ENCODE data around the gene SEMA3C. TPM values are rescaled to one million over a fixed set of nuclear protein-coding genes. Genes with fewer than 3 reads are reported as not detected.

Gene SEMA3C
- total and polyA plus RNA-seq, 2 donors (not counting 3 experiments of a cell fraction or from before 2014, with no cell fraction given): 0.01 to 0.09 TPM

DNA sequence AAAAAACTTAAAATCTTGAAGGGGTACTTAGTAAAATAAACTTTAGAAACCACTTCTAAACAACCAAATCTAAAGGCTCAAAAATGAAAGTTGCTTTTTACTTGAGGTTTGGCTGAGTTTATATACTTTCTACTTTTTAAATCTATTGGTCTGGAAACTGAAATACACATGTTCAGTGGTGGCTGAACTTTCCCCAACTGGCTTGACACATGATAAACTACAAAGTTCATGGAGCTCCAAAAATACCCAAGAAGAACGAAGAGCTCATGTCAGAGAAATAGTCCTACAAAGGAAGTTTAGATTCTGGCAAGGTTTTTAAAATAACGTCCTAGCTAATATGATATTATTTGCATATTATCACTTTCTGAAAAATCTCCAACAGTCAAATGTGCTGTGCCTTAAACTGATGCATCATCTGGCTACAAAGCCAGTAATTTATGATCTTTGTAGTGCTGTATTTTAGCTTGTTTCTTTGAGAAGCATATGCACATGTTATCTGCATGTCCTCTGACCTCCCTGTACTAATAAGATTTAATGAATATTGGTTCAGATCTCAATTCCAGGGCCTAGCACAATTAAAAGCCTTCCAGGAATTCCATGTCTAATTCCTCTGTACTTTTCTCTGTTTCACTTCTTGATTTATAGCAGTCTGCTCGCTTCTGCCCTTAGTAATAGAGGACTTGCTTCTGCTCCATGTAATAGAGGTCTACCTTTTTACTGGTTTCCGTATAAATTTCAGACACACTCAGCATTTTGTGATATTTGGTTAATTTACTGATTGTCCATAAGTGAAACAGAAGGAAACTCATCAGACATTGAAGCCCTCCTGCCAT, 28.2 kb downstream of the SEMA3C start:
- ChIA-PET POLR2A (no interaction called here), CTCF (interaction anchor here (1.9 kb wide), 1 partner anchor 9 kb away, joined by 5 read pairs; no protein-coding TSS in a partner anchor)
- H3K4me2 ChIP-seq (ENCODE audit: insufficient read depth, low read length): no peak overlapping the region
- H3K9me1 ChIP-seq (replicated peaks; ENCODE audit: control insufficient read depth, extremely low read depth, insufficient read depth, low read length): no peaks in the 10 kb centered on the region
- no peak for FAIRE-seq
- intact Hi-C loops (cut with micrococcal nuclease) (no loop called here), dilution Hi-C loops (cut with MboI; ENCODE audit: extremely low pct_ligation_motif_present, low sequenced_read_pairs) (no loop called here)
- H3K9ac ChIP-seq (replicated peaks; ENCODE audit: extremely low read depth, insufficient read depth, low read length): no peak overlapping the region
- DNase-seq (ENCODE audit: low read depth, low spot score): no peak
- H3K27me3 ChIP-seq (ENCODE audit: control insufficient read depth in 2 of 2, insufficient read depth in 2 of 2, low read length in 2 of 2): no peaks in the 10 kb centered on the region
- H3K27ac ChIP-seq (ENCODE audit: insufficient read depth, low read depth, low read length): no peak overlapping the region
- no peaks in the 10 kb centered on the region for H4K20me1 ChIP-seq (replicated peaks; ENCODE audit: control insufficient read depth, extremely low read depth, insufficient read depth, low read length)
- no peak overlapping the region for H2AFZ ChIP-seq (ENCODE audit: low read depth, low read length)
- no peaks in the 10 kb centered on the region for H3K36me3 ChIP-seq (ENCODE audit: control insufficient read depth in 2 of 2, extremely low read depth in 1 of 2, insufficient read depth in 2 of 2, low read length in 2 of 2)
- H3K79me2 ChIP-seq (ENCODE audit: control insufficient read depth, insufficient read depth, low read length): no peaks in the 10 kb centered on the region
- no peaks in the 10 kb centered on the region for H3K4me1 ChIP-seq (ENCODE audit: control insufficient read depth, extremely low read depth, insufficient read depth, low read length)
- H3K4me3 ChIP-seq (replicated peaks in 1 of 3; ENCODE audit: insufficient read depth in 1 of 3, low read depth in 1 of 3, low read length in 3 of 3): no peak overlapping the region
- BruUV-seq (replicated peaks): no TSS peak
- no peak for TF ChIP-seq GATA2 (IDR thresholded peaks at IDR 0.05; ENCODE audit: insufficient read depth, insufficient read length, low read depth, low read length)
- no peak for TF ChIP-seq JUN (IDR thresholded peaks at IDR 0.05; ENCODE audit: borderline replicate concordance, insufficient read depth, insufficient read length, low read depth)
- TF ChIP-seq, protein P1, sequence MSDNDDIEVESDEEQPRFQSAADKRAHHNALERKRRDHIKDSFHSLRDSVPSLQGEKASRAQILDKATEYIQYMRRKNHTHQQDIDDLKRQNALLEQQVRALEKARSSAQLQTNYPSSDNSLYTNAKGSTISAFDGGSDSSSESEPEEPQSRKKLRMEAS (IDR thresholded peaks at IDR 0.05; ENCODE audit: insufficient read depth, insufficient read length): no peak
- no peak for TF ChIP-seq CTCF (IDR thresholded peaks at IDR 0.05; ENCODE audit: extremely low read depth in 1 of 2, insufficient read depth in 1 of 2, low read depth in 1 of 2, low read length in 2 of 2)
- no peak for TF ChIP-seq EZH2 (IDR thresholded peaks at IDR 0.05; ENCODE audit: borderline replicate concordance, low read depth, low read length, severe bottlenecking)
- no peak for TF ChIP-seq FOS (IDR thresholded peaks at IDR 0.05; ENCODE audit: borderline replicate concordance, insufficient read depth, low read length)
- TF ChIP-seq POLR2A (IDR thresholded peaks at IDR 0.05; ENCODE audit: low read depth, low read length): no peak
- TF ChIP-seq MYC (IDR thresholded peaks at IDR 0.05; ENCODE audit: low read depth, low read length): no peak
- no peak for TF ChIP-seq POLR2AphosphoS5 (IDR thresholded peaks at IDR 0.05; ENCODE audit: insufficient read depth, low read depth, low read length)
- no peaks in the 10 kb centered on the region for H3K9me3 ChIP-seq (replicated peaks; ENCODE audit: control insufficient read depth, insufficient read depth, low read length)
